Measurements from ENCODE around the gene NUP133. TPM values are rescaled to one million over a fixed set of nuclear protein-coding genes. Genes with fewer than 3 reads are reported as not detected.

The NUP133 gene
- polyA plus RNA-seq, 2 of the 4 experiments (the other 2 are of a cell fraction), result 20.6 to 43.2 TPM

DNA sequence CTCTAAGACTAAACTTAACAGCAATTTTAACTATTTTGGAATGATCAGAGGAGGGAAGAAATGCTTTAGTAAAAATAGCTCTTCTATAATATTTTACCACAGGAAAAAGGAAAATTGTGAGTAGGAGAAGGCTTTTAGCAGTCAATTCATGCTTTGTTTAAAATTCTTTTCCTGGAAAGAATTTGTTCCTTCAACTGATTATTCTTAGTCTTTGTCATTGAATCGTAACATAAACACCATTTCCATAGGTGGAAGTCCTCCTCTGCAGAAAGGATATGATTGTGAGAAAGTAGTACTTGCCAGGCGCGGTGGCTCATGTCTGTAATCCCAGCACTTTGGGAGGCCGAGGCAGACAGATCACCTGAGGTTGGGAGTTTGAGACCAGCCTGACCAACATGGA lies 62.3 kb downstream of the NUP133 start:
- no peak overlapping the region for H3K27ac ChIP-seq
- ATAC-seq (no peak), DNase-seq (ENCODE audit: low read depth in 1 of 2, low spot score in 1 of 2) (no peak), FAIRE-seq (no peak)
- POLR2A ChIA-PET, result no interaction called here
- H3K4me3 ChIP-seq, result no peak overlapping the region
- peaks cover 4% of the 10 kb centered on the region; the same call in 1 of the 3 replicates for H3K4me1 ChIP-seq
- 93% methylated on average over 4 of the region's 4 CpGs for WGBS (ENCODE audit: missing lambda C conversion rate)
- CTCF ChIA-PET, result interaction anchor here (1.0 to 1.6 kb wide), 3 partner anchors 36 to 218 kb away, joined by 3 to 7 read pairs (median 4); no protein-coding TSS in a partner anchor
- TF ChIP-seq USF2 (IDR thresholded peaks at IDR 0.05) (no peak), SMC3 (IDR thresholded peaks at IDR 0.05) (no peak), POLR2A (IDR thresholded peaks at IDR 0.05; ENCODE audit: low read length) (no peak), RFX5 (IDR thresholded peaks at IDR 0.05) (no peak), FOXS1 (CRISPR knock-in tag; IDR thresholded peaks at IDR 0.05) (no peak), EHF (CRISPR knock-in tag; IDR thresholded peaks at IDR 0.05) (no peak), EHMT2 (IDR thresholded peaks at IDR 0.05; ENCODE audit: low read depth) (no peak)
- TF ChIP-seq, protein P1, sequence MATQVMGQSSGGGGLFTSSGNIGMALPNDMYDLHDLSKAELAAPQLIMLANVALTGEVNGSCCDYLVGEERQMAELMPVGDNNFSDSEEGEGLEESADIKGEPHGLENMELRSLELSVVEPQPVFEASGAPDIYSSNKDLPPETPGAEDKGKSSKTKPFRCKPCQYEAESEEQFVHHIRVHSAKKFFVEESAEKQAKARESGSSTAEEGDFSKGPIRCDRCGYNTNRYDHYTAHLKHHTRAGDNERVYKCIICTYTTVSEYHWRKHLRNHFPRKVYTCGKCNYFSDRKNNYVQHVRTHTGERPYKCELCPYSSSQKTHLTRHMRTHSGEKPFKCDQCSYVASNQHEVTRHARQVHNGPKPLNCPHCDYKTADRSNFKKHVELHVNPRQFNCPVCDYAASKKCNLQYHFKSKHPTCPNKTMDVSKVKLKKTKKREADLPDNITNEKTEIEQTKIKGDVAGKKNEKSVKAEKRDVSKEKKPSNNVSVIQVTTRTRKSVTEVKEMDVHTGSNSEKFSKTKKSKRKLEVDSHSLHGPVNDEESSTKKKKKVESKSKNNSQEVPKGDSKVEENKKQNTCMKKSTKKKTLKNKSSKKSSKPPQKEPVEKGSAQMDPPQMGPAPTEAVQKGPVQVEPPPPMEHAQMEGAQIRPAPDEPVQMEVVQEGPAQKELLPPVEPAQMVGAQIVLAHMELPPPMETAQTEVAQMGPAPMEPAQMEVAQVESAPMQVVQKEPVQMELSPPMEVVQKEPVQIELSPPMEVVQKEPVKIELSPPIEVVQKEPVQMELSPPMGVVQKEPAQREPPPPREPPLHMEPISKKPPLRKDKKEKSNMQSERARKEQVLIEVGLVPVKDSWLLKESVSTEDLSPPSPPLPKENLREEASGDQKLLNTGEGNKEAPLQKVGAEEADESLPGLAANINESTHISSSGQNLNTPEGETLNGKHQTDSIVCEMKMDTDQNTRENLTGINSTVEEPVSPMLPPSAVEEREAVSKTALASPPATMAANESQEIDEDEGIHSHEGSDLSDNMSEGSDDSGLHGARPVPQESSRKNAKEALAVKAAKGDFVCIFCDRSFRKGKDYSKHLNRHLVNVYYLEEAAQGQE (IDR thresholded peaks at IDR 0.05), result no peak
- TF ChIP-seq, protein P2, sequence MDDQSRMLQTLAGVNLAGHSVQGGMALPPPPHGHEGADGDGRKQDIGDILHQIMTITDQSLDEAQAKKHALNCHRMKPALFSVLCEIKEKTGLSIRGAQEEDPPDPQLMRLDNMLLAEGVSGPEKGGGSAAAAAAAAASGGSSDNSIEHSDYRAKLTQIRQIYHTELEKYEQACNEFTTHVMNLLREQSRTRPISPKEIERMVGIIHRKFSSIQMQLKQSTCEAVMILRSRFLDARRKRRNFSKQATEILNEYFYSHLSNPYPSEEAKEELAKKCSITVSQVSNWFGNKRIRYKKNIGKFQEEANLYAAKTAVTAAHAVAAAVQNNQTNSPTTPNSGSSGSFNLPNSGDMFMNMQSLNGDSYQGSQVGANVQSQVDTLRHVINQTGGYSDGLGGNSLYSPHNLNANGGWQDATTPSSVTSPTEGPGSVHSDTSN (IDR thresholded peaks at IDR 0.05), result no peak
- TF ChIP-seq, protein P3, sequence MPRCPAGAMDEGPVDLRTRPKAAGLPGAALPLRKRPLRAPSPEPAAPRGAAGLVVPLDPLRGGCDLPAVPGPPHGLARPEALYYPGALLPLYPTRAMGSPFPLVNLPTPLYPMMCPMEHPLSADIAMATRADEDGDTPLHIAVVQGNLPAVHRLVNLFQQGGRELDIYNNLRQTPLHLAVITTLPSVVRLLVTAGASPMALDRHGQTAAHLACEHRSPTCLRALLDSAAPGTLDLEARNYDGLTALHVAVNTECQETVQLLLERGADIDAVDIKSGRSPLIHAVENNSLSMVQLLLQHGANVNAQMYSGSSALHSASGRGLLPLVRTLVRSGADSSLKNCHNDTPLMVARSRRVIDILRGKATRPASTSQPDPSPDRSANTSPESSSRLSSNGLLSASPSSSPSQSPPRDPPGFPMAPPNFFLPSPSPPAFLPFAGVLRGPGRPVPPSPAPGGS (IDR thresholded peaks at IDR 0.05), result no peak
- H3K9me3 ChIP-seq, result no peaks in the 10 kb centered on the region
- H3K4me2 ChIP-seq, result no peak overlapping the region

GRCh38 chr1:229440851-229441537 lies 67.1 kb downstream of the NUP133 start:
- no peak for FAIRE-seq
- TF ChIP-seq ZFP36 (IDR thresholded peaks at IDR 0.05; ENCODE audit: borderline replicate concordance, partially characterized antibody) (no peak), ESRRA (IDR thresholded peaks at IDR 0.05; ENCODE audit: borderline replicate concordance, low read length) (no peak)
- Histone ChIP-seq H3K9me3 (no peaks in the 10 kb centered on the region), H3K27ac (peak overlapping the region in 1 of 2 experiments; percentile 58; a peak in 2 of 6 replicates), H3K4me3 (no peak overlapping the region), H3K4me1 (peaks cover 4% of the 10 kb centered on the region; the same call in 1 of the 3 replicates), H3K4me2 (no peak overlapping the region)
- DNase-seq (ENCODE audit: low read depth in 1 of 2, low spot score in 1 of 2), result peak in 1 of 2 experiments; percentile 14
- ATAC-seq, result peak; percentile 33 to 43; a peak in 3 of 6 replicates
- ChIA-PET POLR2A (no interaction called here), CTCF (interaction anchor here (0.8 to 2.2 kb wide), 9 partner anchors 12 to 776 kb away, joined by 3 to 9 read pairs (median 3); partner anchors contain the start of gene RAB4A)
- 73% methylated on average over 5 of the region's 5 CpGs for WGBS (ENCODE audit: missing lambda C conversion rate)

GRCh38 chr1:229438021-229438420 lies 70.1 kb downstream of the NUP133 start:
- Histone ChIP-seq H3K4me3 (no peak overlapping the region), H3K27ac (no peak overlapping the region), H3K9me3 (no peaks in the 10 kb centered on the region), H3K4me1 (peaks cover 4% of the 10 kb centered on the region; the same call in 1 of the 3 replicates), H3K4me2 (no peak overlapping the region)
- POLR2A ChIA-PET, result no interaction called here
- CTCF ChIA-PET, result no interaction called here
- DNase-seq (ENCODE audit: low read depth in 1 of 2, low spot score in 1 of 2) (no peak), FAIRE-seq (no peak), ATAC-seq (no peak)
- WGBS (ENCODE audit: missing lambda C conversion rate), result 89% methylated on average over 3 of the region's 3 CpGs
- TF ChIP-seq GATA3 (IDR thresholded peaks at IDR 0.05; ENCODE audit: borderline replicate concordance) (no peak), TP53 (CRISPR knock-in tag; IDR thresholded peaks at IDR 0.05) (no peak), ESRRA (IDR thresholded peaks at IDR 0.05; ENCODE audit: borderline replicate concordance, low read length) (no peak), RFX5 (IDR thresholded peaks at IDR 0.05) (no peak), MAX (IDR thresholded peaks at IDR 0.05) (no peak), ATOH8 (CRISPR knock-in tag; IDR thresholded peaks at IDR 0.05; ENCODE audit: low read depth) (no peak), RNF2 (IDR thresholded peaks at IDR 0.05; ENCODE audit: borderline replicate concordance, low read depth) (no peak)
